ENCODE data around the gene PSMA5. TPM values are rescaled to one million over a fixed set of nuclear protein-coding genes. Genes with fewer than 3 reads are reported as not detected.

Gene PSMA5
- total RNA-seq, 4 donors from 2014 or later, result 26.2 to 36.2 (median 31.5) TPM

DNA sequence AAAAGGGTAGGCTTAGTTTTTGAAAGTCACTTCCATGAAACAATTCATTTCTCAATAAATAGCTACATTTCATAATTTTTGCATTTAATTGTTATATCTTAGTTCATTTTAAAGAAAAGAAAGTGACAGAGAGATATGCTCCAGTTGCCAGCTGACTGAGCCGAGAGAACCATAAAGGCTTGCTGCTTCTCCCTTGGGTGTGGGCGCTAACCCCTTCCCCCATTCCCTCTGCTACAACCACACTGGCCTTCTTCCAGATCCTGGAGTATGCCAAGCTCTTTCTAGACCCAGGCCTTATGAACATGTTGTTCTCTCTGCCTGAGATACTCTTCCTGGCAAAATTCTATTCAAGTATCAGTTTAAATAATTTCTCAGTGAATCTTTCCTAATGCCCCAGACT lies 40.8 kb downstream of the PSMA5 start:
- TF ChIP-seq EP300 (IDR thresholded peaks at IDR 0.05) (no peak), POLR2A (IDR thresholded peaks at IDR 0.05) (no peak), POLR2AphosphoS5 (IDR thresholded peaks at IDR 0.05) (no peak)
- TF ChIP-seq, protein P1, sequence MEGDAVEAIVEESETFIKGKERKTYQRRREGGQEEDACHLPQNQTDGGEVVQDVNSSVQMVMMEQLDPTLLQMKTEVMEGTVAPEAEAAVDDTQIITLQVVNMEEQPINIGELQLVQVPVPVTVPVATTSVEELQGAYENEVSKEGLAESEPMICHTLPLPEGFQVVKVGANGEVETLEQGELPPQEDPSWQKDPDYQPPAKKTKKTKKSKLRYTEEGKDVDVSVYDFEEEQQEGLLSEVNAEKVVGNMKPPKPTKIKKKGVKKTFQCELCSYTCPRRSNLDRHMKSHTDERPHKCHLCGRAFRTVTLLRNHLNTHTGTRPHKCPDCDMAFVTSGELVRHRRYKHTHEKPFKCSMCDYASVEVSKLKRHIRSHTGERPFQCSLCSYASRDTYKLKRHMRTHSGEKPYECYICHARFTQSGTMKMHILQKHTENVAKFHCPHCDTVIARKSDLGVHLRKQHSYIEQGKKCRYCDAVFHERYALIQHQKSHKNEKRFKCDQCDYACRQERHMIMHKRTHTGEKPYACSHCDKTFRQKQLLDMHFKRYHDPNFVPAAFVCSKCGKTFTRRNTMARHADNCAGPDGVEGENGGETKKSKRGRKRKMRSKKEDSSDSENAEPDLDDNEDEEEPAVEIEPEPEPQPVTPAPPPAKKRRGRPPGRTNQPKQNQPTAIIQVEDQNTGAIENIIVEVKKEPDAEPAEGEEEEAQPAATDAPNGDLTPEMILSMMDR (IDR thresholded peaks at IDR 0.05), result no peak
- H3K9me3 ChIP-seq, result no peaks in the 10 kb centered on the region
- H3K4me1 ChIP-seq, result peaks cover 46% of the 10 kb centered on the region
- no peak for DNase-seq (ENCODE audit: low spot score in 2 of 2)
- peak overlapping the region; percentile 39 for H3K27ac ChIP-seq
- WGBS, result 40% methylated on average over 2 of the region's 2 CpGs
- H3K27me3 ChIP-seq, result no peaks in the 10 kb centered on the region
- peak overlapping the region; percentile 1 for H3K4me3 ChIP-seq
- H3K36me3 ChIP-seq, result no peaks in the 10 kb centered on the region

DNA sequence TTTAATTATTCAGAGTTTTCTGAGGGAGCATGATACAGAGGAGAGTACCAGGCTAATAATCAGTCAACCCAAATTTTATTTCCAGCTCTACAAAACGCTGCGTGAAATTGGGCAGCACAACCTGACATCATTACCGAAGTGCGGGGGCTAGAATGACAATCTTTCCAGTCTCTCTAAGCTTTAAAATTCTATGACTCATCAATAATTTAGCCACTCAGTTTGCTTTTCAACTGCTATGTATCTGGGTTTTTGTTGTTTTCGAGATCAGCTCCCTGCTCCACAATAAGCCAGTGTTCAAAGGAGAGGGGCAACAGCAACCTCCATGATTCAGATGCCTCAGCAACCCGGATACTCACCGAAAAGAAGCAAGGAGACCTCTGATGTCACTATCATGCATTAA lies 42.4 kb downstream of the PSMA5 start:
- Histone ChIP-seq H3K9me3 (no peaks in the 10 kb centered on the region), H3K27ac (no peak overlapping the region), H3K36me3 (no peaks in the 10 kb centered on the region), H3K4me3 (no peak overlapping the region), H3K4me1 (peaks cover 30% of the 10 kb centered on the region), H3K27me3 (no peaks in the 10 kb centered on the region)
- TF ChIP-seq POLR2AphosphoS5 (IDR thresholded peaks at IDR 0.05) (no peak), POLR2A (IDR thresholded peaks at IDR 0.05) (no peak), EP300 (IDR thresholded peaks at IDR 0.05) (no peak)
- TF ChIP-seq, protein P1 (IDR thresholded peaks at IDR 0.05), result no peak
- WGBS, result 84% methylated on average over 7 of the region's 7 CpGs
- DNase-seq (ENCODE audit: low spot score in 2 of 2), result no peak

DNA sequence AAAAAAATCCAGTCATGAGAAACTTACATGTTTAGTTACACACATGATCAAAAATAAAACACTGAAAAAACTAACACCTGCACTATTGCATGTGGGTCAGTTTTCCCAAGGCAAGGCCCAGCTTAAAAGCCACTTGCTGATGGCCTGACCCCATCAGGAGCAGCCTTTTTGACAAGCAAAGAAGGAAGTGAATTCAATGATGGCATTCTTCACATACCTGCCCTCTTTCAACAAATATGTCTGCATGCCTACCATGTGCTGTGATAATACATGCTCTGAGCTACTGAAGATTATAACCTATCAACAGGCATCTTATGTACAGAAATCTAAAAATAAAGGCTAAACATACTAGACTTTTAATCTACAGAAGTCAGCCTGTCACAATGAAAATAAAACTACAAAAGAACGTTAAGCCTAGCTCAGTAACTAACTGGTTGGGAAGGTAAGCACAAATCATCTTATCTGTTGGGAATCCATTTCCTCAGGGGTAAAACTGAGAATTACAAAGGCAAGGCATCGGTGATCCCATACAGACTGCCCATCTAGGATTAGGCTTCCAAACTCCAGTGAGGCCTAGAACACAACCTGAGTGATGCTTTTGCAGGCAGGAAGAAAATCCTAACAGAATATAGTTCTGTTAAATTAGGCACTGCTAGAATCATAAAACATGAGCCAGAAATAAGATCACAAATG lies 43.0 kb downstream of the PSMA5 start:
- 56% methylated on average over 2 of the region's 2 CpGs for WGBS
- H3K4me1 ChIP-seq, result peaks cover 26% of the 10 kb centered on the region
- no peak overlapping the region for H3K27ac ChIP-seq
- no peaks in the 10 kb centered on the region for H3K9me3 ChIP-seq
- no peaks in the 10 kb centered on the region for H3K36me3 ChIP-seq
- H3K27me3 ChIP-seq, result no peaks in the 10 kb centered on the region
- no peak for DNase-seq (ENCODE audit: low spot score in 2 of 2)
- no peak overlapping the region for H3K4me3 ChIP-seq
- TF ChIP-seq, protein P1 (IDR thresholded peaks at IDR 0.05), result no peak
- TF ChIP-seq POLR2AphosphoS5 (IDR thresholded peaks at IDR 0.05) (no peak), POLR2A (IDR thresholded peaks at IDR 0.05) (no peak), EP300 (IDR thresholded peaks at IDR 0.05) (no peak)

DNA sequence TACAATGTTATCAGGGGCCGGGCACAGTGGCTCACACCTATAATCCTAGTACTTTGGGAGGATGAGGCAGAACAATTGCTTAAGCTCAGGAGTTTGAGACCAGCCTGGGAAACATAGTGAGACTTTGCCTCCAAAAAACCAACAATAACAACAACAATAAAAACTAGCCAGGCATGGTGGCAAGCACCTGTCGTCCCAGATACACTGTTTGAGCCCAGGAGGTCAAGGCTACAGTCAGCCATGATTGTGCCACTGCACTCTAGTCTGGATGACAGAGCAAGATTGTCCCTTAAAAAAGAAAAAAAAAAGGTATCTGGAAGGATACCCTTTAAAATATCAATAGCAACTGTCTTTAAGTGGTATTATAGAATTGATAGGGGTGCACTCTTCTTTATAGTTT lies 44.7 kb downstream of the PSMA5 start:
- Histone ChIP-seq H3K27ac (no peak overlapping the region), H3K36me3 (no peaks in the 10 kb centered on the region), H3K9me3 (no peaks in the 10 kb centered on the region), H3K4me1 (peaks cover 21% of the 10 kb centered on the region), H3K27me3 (no peaks in the 10 kb centered on the region), H3K4me3 (no peak overlapping the region)
- no peak for DNase-seq (ENCODE audit: low spot score in 2 of 2)
- TF ChIP-seq, protein P1 (IDR thresholded peaks at IDR 0.05), result no peak
- TF ChIP-seq POLR2A (IDR thresholded peaks at IDR 0.05), result no peak
- no peak for TF ChIP-seq EP300 (IDR thresholded peaks at IDR 0.05)
- TF ChIP-seq POLR2AphosphoS5 (IDR thresholded peaks at IDR 0.05), result no peak
- 82% methylated on average over 2 of the region's 2 CpGs for WGBS

DNA sequence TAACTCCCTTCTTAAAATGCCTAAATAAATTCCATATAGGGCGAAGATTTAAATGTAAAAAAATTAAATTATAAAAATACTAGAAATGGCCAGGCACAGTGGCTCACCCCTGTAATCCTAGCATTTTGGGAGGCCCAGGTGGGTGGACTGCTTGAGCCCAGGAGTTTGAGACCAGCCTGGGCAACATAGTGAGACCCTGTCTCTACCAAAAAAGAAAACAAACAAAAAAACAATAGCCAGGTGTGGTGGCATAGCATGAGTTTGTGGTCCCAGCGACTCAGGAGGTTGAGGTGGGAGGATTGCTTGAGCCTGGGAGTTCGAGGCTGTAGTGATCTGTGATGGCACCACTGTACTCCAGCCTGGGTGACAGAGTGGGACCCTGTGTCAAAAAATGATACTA lies 46.3 kb downstream of the PSMA5 start:
- 94% methylated on average over 3 of the region's 3 CpGs for WGBS
- no peaks in the 10 kb centered on the region for H3K36me3 ChIP-seq
- H3K27me3 ChIP-seq, result no peaks in the 10 kb centered on the region
- no peaks in the 10 kb centered on the region for H3K9me3 ChIP-seq
- H3K4me3 ChIP-seq, result no peak overlapping the region
- TF ChIP-seq POLR2AphosphoS5 (IDR thresholded peaks at IDR 0.05) (no peak), EP300 (IDR thresholded peaks at IDR 0.05) (no peak), POLR2A (IDR thresholded peaks at IDR 0.05) (no peak)
- TF ChIP-seq, protein P1 (IDR thresholded peaks at IDR 0.05), result no peak
- no peak overlapping the region for H3K27ac ChIP-seq
- H3K4me1 ChIP-seq, result peaks cover 5% of the 10 kb centered on the region
- DNase-seq (ENCODE audit: low spot score in 2 of 2), result no peak

All from suprapubic skin (tissue), 4 donors.